Measurements from ENCODE around the gene FHL5. TPM values are rescaled to one million over a fixed set of nuclear protein-coding genes. Genes with fewer than 3 reads are reported as not detected.

Gene FHL5
- total and polyA plus RNA-seq, 3 donors from 2014 or later = 23.3 to 94.5 (median 38.2) TPM

GRCh38 chr6:96611342-96611991 lies 48.5 kb downstream of the FHL5 start:
- Histone ChIP-seq H3K27me3 (no peaks in the 10 kb centered on the region), H3K4me3 (no peak overlapping the region), H3K4me1 (no peaks in the 10 kb centered on the region), H3K9me3 (no peaks in the 10 kb centered on the region), H3K36me3 (ENCODE audit: low read depth, missing control alignments) (no peaks in the 10 kb centered on the region), H3K27ac (no peak overlapping the region)
- intact Hi-C loops (cut with DNase I; ENCODE audit: low total_unique reads) = no loop called here
- TF ChIP-seq POLR2A (IDR thresholded peaks at IDR 0.05) = no peak
- TF ChIP-seq CTCF (IDR thresholded peaks at IDR 0.05) = no peak
- 48 to 71% methylated on average over 1 of the region's 1 CpG for WGBS, 2 donors
- DNase-seq = no peak

DNA sequence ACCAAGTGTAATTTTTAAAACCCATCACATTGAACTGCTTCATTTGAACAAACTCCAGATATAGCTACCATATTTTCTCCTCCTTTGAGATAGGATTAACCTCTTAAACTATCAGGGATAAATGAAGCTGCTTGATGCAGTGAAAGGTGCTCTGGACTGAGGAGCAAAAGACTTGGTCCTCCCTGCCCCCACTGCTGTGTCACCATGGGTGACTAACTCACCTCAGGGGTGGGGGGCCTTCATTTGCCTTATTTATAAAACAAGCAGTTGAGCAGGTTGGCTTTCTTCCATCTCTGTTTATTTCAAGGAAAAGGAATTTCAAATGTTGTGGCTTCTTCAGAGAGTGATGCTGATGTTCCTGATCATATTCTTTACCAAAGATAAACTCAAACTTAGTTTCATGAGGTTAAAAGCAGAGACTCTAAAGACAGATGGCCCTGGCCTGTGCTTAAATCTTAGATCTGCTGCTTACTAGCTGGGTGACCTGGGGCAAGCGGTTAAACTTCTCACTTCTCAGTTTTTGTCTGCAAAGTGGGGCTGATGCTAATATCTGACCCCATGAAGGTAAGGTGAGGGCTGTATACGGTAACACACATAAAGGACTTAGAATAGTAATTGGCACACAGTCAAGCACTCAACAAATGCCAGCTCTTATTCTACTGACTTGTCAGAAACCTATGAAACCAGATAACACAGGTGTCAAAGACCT lies 50.5 kb downstream of the FHL5 start:
- Histone ChIP-seq H3K27me3 (no peaks in the 10 kb centered on the region), H3K4me3 (no peak overlapping the region), H3K36me3 (ENCODE audit: low read depth, missing control alignments) (no peaks in the 10 kb centered on the region), H3K4me1 (no peaks in the 10 kb centered on the region), H3K27ac (no peak overlapping the region), H3K9me3 (no peaks in the 10 kb centered on the region)
- intact Hi-C loops (cut with DNase I; ENCODE audit: low total_unique reads) = no loop called here
- no peak for DNase-seq
- no peak for TF ChIP-seq POLR2A (IDR thresholded peaks at IDR 0.05)
- no peak for TF ChIP-seq CTCF (IDR thresholded peaks at IDR 0.05)
- 88 to 92% methylated on average over 2 of the region's 2 CpGs for WGBS, 2 donors

DNA sequence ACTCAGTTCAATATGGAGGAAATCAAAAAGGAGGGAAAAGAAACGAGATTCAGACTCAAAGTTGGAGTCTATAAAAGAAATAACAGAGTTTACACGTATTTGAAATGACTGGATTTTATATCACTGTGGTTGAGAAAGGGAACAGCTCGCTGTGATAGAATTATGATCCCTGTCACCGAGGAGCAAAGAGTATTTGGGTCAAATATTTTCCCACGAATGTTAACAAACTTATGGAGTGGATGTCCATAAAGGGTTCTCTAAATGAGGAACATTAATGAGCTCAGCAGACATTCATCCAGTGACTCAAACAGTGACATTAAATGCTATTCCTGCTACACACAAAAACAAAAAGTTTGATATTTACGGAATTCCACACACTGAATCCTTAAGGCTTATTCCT lies 57.9 kb downstream of the FHL5 start:
- 80% methylated on average over 6 of the region's 6 CpGs for WGBS, 2 donors
- intact Hi-C loops (cut with DNase I; ENCODE audit: low total_unique reads) = no loop called here

DNA sequence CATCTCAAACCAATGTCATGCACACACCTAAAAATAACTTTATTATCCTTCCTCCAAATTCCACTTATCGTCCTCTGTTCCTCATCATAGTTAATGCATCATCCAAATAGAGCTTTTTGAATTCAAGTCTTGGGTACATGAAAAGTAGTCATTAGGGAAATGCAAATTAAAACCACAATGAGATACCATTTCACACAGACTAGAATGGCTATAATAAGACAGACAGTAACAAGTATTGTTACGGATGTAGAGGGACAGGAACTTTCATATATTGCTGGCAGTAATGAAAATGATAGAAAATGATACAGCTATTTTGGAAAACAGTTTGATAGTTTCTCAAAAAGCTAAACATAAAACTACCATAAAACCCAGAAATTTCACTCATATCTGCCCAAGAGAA lies 59.1 kb downstream of the FHL5 start:
- Histone ChIP-seq H3K4me1 (no peaks in the 10 kb centered on the region), H3K27ac (no peak overlapping the region), H3K4me3 (no peak overlapping the region), H3K27me3 (no peaks in the 10 kb centered on the region), H3K9me3 (no peaks in the 10 kb centered on the region), H3K36me3 (ENCODE audit: low read depth, missing control alignments) (no peaks in the 10 kb centered on the region)
- TF ChIP-seq POLR2A (IDR thresholded peaks at IDR 0.05) (no peak), CTCF (IDR thresholded peaks at IDR 0.05) (no peak)
- intact Hi-C loops (cut with DNase I; ENCODE audit: low total_unique reads) = no loop called here
- DNase-seq = no peak
- WGBS, 2 donors = 34 to 60% methylated on average over 2 of the region's 2 CpGs

More for the DNA sequence above, 57.9 kb downstream of the FHL5 start:
- TF ChIP-seq POLR2A (IDR thresholded peaks at IDR 0.05) = no peak
- no peak for TF ChIP-seq CTCF (IDR thresholded peaks at IDR 0.05)
- Histone ChIP-seq H3K36me3 (ENCODE audit: low read depth, missing control alignments) (no peaks in the 10 kb centered on the region), H3K4me3 (no peak overlapping the region), H3K27me3 (no peaks in the 10 kb centered on the region), H3K4me1 (no peaks in the 10 kb centered on the region), H3K9me3 (no peaks in the 10 kb centered on the region), H3K27ac (no peak overlapping the region)
- no peak for DNase-seq

Data from testis (tissue), 3 donors.